ENCODE data around the gene PCDHGB3. TPM values are rescaled to one million over a fixed set of nuclear protein-coding genes. Genes with fewer than 3 reads are reported as not detected.

Gene PCDHGB3
- total and polyA plus RNA-seq, 12 donors, result 0.39 to 14.0 (median 9.0) TPM

DNA sequence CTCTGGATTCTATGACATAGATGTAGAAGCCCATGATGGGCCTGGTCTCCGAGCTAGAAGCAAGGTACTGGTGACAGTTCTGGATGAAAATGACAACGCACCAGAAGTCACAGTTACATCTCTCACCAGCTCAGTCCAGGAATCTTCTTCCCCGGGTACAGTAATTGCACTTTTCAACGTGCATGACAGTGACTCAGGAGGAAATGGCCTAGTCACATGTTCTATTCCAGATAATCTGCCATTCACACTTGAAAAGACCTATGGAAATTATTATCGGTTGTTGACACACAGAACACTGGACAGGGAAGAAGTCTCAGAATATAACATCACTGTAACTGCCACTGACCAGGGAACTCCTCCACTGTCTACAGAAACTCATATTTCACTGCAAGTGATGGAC lies 13.9 kb upstream of the PCDHGB3 start:
- DNase-seq, result no peak
- WGBS, 2 donors, result 67% methylated on average over 5 of the region's 5 CpGs
- H3K36me3 ChIP-seq, result peaks cover 0 to 33% (median 0%) of the 10 kb centered on the region in 9 donors
- no peak overlapping the region for H3K4me3 ChIP-seq
- TF ChIP-seq, protein P1, sequence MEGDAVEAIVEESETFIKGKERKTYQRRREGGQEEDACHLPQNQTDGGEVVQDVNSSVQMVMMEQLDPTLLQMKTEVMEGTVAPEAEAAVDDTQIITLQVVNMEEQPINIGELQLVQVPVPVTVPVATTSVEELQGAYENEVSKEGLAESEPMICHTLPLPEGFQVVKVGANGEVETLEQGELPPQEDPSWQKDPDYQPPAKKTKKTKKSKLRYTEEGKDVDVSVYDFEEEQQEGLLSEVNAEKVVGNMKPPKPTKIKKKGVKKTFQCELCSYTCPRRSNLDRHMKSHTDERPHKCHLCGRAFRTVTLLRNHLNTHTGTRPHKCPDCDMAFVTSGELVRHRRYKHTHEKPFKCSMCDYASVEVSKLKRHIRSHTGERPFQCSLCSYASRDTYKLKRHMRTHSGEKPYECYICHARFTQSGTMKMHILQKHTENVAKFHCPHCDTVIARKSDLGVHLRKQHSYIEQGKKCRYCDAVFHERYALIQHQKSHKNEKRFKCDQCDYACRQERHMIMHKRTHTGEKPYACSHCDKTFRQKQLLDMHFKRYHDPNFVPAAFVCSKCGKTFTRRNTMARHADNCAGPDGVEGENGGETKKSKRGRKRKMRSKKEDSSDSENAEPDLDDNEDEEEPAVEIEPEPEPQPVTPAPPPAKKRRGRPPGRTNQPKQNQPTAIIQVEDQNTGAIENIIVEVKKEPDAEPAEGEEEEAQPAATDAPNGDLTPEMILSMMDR (IDR thresholded peaks at IDR 0.05), result no peak
- intact Hi-C loops (cut with DNase I), result loop anchor here in 1 of 10 donors (10.0 kb wide), 1 partner anchor 49 kb away; the partner anchor contains the start of genes PCDHGA9 and PCDHGB6
- ATAC-seq, result no peak
- peaks cover 0 to 98% (median 56%) of the 10 kb centered on the region in 11 donors for H3K9me3 ChIP-seq
- H3K27ac ChIP-seq, result no peak overlapping the region
- H3K4me1 ChIP-seq, result peaks cover 0 to 42% (median 4%) of the 10 kb centered on the region in 9 donors
- peaks cover 0 to 45% (median 0%) of the 10 kb centered on the region in 7 donors for H3K27me3 ChIP-seq

DNA sequence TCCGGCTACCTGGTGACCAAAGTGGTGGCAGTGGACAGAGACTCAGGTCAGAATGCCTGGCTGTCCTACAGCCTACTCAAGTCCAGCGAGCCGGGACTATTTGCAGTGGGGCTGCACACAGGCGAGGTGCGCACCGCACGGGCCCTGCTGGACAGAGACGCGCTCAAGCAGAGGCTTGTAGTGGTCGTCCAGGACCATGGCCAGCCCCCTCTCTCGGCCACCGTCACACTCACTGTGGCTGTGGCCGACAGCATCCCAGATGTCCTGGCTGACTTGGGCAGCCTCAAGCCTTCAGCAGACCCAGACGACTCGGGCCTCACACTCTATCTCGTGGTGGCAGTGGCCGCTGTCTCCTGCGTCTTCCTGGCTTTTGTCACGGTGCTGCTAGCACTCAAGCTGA lies 13.1 kb upstream of the PCDHGB3 start:
- Histone ChIP-seq H3K9me3 (peaks cover 0 to 100% (median 55%) of the 10 kb centered on the region in 11 donors), H3K4me1 (peaks cover 0 to 42% (median 4%) of the 10 kb centered on the region in 9 donors), H3K27me3 (peaks cover 0 to 48% (median 0%) of the 10 kb centered on the region in 7 donors), H3K36me3 (peaks cover 0 to 24% (median 0%) of the 10 kb centered on the region in 9 donors), H3K27ac (no peak overlapping the region), H3K4me3 (no peak overlapping the region)
- 37 to 45% methylated on average over 19 of the region's 19 CpGs for WGBS, 2 donors
- ATAC-seq (peak in 4 of 8 donors; percentile 22 to 50 (median 41)), DNase-seq (no peak)
- intact Hi-C loops (cut with DNase I), result loop anchor here in 1 of 10 donors (10.0 kb wide), 1 partner anchor 48 kb away; the partner anchor contains the start of genes PCDHGA9 and PCDHGB6
- TF ChIP-seq, protein P1 (IDR thresholded peaks at IDR 0.05), result no peak

DNA sequence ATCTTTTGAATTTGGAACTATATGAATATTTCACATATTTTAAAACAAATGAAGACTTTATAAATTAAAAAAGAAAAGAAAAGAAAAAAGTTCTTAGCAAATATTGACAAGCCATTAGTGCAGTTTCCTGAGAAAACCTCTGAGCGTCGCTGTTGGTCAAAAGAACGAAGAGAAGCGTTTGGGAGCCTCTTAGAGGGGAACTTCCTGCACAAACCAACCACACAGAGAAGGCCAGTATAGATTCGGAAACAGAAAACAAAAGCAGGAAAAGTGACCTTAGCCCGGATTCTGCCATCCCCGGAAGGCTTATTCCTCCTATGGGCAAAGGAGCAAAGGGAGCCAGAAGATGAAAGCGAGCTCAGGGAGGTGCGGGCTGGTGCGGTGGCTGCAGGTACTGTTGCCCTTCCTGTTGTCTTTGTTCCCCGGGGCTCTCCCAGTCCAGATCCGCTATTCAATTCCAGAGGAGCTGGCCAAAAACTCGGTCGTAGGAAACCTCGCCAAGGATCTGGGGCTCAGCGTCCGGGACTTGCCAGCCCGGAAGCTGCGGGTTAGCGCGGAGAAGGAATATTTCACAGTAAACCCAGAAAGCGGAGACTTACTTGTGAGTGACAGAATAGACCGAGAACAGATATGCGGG lies 10.1 kb upstream of the PCDHGB3 start, which contains the start of gene PCDHGB2:
TSS of gene PCDHGB2 (plus strand) at position 205 of the 637 bp plus-strand sequence. CDS start at position 347, 142 bp downstream.
- 12 to 20% methylated on average over 24 of the region's 24 CpGs for WGBS, 2 donors
- Histone ChIP-seq H3K27me3 (peaks cover 0 to 69% (median 0%) of the 10 kb centered on the region in 7 donors), H3K9me3 (peaks cover 0 to 100% (median 53%) of the 10 kb centered on the region in 11 donors), H3K36me3 (peaks cover 0 to 41% (median 0%) of the 10 kb centered on the region in 9 donors), H3K27ac (peak within 1 kb of the TSS in 8 of 10 donors; percentile 9 to 73 (median 40)), H3K4me3 (peak within 1 kb of the TSS in 9 of 10 donors; percentile 12 to 46 (median 41)), H3K4me1 (peaks cover 0 to 33% (median 4%) of the 10 kb centered on the region in 9 donors)
- DNase-seq, result no peak
- intact Hi-C loops (cut with DNase I), result loop anchor here in 1 of 10 donors (10.0 kb wide), 1 partner anchor 45 kb away; the partner anchor contains the start of genes PCDHGA9 and PCDHGB6
- peak in 6 of 8 donors; percentile 37 to 65 (median 60) for ATAC-seq
- TF ChIP-seq, protein P1 (IDR thresholded peaks at IDR 0.05), result peak in 8 of 9 donors; percentile 12 to 62 (median 48)

DNA sequence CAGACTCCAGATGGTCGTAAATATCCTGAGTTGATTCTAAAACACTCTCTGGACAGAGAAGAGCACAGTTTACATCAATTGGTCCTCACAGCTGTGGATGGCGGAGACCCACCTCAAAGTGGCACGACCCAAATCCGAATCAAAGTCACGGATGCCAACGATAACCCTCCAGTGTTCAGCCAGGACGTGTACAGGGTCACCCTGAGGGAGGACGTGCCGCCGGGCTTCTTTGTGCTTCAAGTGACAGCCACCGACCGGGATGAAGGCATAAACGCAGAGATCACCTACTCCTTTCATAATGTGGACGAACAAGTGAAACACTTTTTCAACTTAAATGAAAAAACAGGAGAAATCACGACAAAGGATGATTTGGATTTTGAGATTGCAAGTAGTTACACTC lies 9.4 kb upstream of the PCDHGB3 start:
- peak overlapping the region in 6 of 10 donors; percentile 24 to 46 (median 42) for H3K4me3 ChIP-seq
- WGBS, 2 donors, result 31 to 48% methylated on average over 15 of the region's 15 CpGs
- intact Hi-C loops (cut with DNase I), result no loop called here
- TF ChIP-seq, protein P1 (IDR thresholded peaks at IDR 0.05), result no peak
- DNase-seq (no peak), ATAC-seq (no peak)
- peaks cover 0 to 43% (median 0%) of the 10 kb centered on the region in 9 donors for H3K36me3 ChIP-seq
- peaks cover 0 to 100% (median 46%) of the 10 kb centered on the region in 11 donors for H3K9me3 ChIP-seq
- peak overlapping the region in 1 of 10 donors; percentile 48 for H3K27ac ChIP-seq
- peaks cover 0 to 30% (median 3%) of the 10 kb centered on the region in 9 donors for H3K4me1 ChIP-seq
- H3K27me3 ChIP-seq, result peaks cover 0 to 69% (median 0%) of the 10 kb centered on the region in 7 donors

All from heart right ventricle (tissue), 16 donors.